Hepatocyte (in vitro differentiated cells): ENCODE results near the gene ANKHD1.

Experiments
- EZH2 ChIP-seq: fragments of 200-600 bp; sonication (generic); IDR thresholded peaks from 2 replicates; pipeline ENCODE4 v1.6.1; 2016; ENCODE audit warnings: antibody characterized with exemption, mild to moderate bottlenecking, borderline replicate concordance
- TF ChIP-seq, protein P1 (sequence below): fragments of 200-600 bp; sonication (generic); IDR thresholded peaks from 2 replicates; pipeline ENCODE4 v1.5.1; 2016; ENCODE audit warnings: antibody characterized with exemption, mild to moderate bottlenecking; ENCODE audit not compliant: poor library complexity

DNA sequence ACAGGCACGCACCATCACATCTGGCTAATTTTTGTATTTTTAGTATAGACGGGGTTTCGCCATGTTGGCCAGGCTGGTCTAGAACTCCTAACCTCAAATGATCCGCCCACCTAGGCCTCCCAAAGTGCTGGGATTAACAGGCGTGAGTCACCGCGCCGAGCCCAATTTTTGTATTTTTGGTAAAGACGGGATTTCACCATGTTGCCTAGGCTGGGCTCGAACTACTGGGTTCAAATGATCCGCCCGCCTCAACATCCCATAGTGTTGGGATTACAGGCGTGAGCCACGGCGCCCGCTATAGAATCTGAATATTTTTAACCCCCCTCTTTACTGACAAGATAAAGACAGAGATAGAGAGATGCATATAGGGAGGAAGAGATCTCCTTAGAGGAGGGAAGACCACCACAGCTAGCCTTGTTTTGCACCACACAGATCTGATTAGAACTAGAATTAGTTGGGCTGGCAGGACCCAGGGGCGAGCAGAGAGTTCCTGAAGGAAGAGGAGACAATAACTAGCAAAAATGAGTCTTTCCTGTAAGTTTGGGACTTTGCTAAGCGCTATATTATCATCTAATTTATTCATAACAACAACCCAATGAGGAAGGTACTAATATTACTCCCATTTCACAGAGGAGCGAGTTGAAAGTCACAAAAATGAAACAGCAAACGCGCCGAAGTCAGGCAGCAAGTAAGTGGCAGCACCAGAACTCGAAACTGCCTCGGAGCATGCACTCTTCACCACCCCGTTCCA, 1.5 kb upstream of the ANKHD1 start:
- TF ChIP-seq, protein P1, sequence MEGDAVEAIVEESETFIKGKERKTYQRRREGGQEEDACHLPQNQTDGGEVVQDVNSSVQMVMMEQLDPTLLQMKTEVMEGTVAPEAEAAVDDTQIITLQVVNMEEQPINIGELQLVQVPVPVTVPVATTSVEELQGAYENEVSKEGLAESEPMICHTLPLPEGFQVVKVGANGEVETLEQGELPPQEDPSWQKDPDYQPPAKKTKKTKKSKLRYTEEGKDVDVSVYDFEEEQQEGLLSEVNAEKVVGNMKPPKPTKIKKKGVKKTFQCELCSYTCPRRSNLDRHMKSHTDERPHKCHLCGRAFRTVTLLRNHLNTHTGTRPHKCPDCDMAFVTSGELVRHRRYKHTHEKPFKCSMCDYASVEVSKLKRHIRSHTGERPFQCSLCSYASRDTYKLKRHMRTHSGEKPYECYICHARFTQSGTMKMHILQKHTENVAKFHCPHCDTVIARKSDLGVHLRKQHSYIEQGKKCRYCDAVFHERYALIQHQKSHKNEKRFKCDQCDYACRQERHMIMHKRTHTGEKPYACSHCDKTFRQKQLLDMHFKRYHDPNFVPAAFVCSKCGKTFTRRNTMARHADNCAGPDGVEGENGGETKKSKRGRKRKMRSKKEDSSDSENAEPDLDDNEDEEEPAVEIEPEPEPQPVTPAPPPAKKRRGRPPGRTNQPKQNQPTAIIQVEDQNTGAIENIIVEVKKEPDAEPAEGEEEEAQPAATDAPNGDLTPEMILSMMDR = no peak
- TF ChIP-seq EZH2 = no peak
